K562 (cell line): ENCODE results near the gene MAML1. TPM values are rescaled to one million over a fixed set of nuclear protein-coding genes. Genes with fewer than 3 reads are reported as not detected.

Experiments used
- BCOR ChIP-seq: fragments of 450-650 bp; IDR thresholded peaks from 2 replicates; pipeline ENCODE4 v1.6.1; 2016
- CREB1 ChIP-seq, 2 experiments: sonication (generic) in 1 of 2; formaldehyde crosslinking in 1 of 2; IDR thresholded peaks; 2 replicates each; pipeline versions ENCODE4 v1.6.1 to v1.8.0; 2012 to 2022; ENCODE audit warnings: inconsistent platforms in 1 of 2, mild to moderate bottlenecking in 1 of 2, missing genetic modification reagents in 1 of 2, moderate library complexity in 1 of 2
- CREM ChIP-seq: IDR thresholded peaks from 2 replicates; pipeline ENCODE4 v1.6.1; 2014; ENCODE audit warnings: antibody characterized with exemption, low read depth
- CXXC5 ChIP-seq: fragments of 250-450 bp; sonication (Bioruptor Pico); IDR thresholded peaks from 2 replicates; pipeline ENCODE4 v1.8.0; 2022; ENCODE audit warnings: inconsistent platforms, mild to moderate bottlenecking, moderate library complexity
- ETS1 ChIP-seq: conservative IDR thresholded peaks from 2 replicates; pipeline ENCODE4 v1.6.1; 2011; ENCODE audit warnings: low read depth, mild to moderate bottlenecking, low read length; ENCODE audit not compliant: control insufficient read depth
- FOXJ2 ChIP-seq: fragments of 200-800 bp; sonication (Bioruptor generic); IDR thresholded peaks from 2 replicates; pipeline ENCODE4 v1.6.1; 2016; ENCODE audit warnings: missing genetic modification characterization, missing compliant biosample characterization
- HSF4 ChIP-seq: fragments of 250-450 bp; sonication (Bioruptor Pico); IDR thresholded peaks from 2 replicates; pipeline ENCODE4 v2.1.2; 2022; ENCODE audit warnings: mild to moderate bottlenecking, moderate library complexity, borderline replicate concordance
- NCOA6 ChIP-seq: fragments of 450-650 bp; IDR thresholded peaks from 2 replicates; pipeline ENCODE4 v1.6.1; 2017; ENCODE audit warnings: mild to moderate bottlenecking
- POLR2AphosphoS5 ChIP-seq: IDR thresholded peaks from 2 replicates; pipeline ENCODE4 v1.6.1; 2011; ENCODE audit warnings: mild to moderate bottlenecking, low read depth, low read length, moderate library complexity; ENCODE audit not compliant: control insufficient read depth, insufficient read depth
- PPARD ChIP-seq: fragments of 250-450 bp; sonication (Bioruptor Pico); IDR thresholded peaks from 2 replicates; pipeline ENCODE4 v1.8.0; 2022; ENCODE audit warnings: inconsistent platforms, mild to moderate bottlenecking, moderate library complexity
- PTBP1 ChIP-seq: fragments of 200-400 bp; formaldehyde crosslinking; IDR thresholded peaks from 2 replicates; pipeline ENCODE4 v1.6.1; 2017; ENCODE audit warnings: low read depth, low read length
- RFX5 ChIP-seq: IDR thresholded peaks from 2 replicates; pipeline ENCODE4 v1.6.1; 2011; ENCODE audit warnings: low read depth, mild to moderate bottlenecking, improper control_type of control experiment, low read length
- ZBTB26 ChIP-seq: fragments of 450-650 bp; formaldehyde crosslinking; IDR thresholded peaks from 2 replicates; pipeline ENCODE4 v1.4.0; 2022; ENCODE audit warnings: missing genetic modification characterization
- ZNF197 ChIP-seq: fragments of 200-800 bp; sonication (Bioruptor generic); IDR thresholded peaks from 2 replicates; pipeline ENCODE4 v1.6.1; 2016; ENCODE audit warnings: low read depth, missing genetic modification characterization, missing compliant biosample characterization
- ZNF589 ChIP-seq: fragments of 200-800 bp; sonication (Bioruptor generic); IDR thresholded peaks from 2 replicates; pipeline ENCODE4 v1.6.1; 2016; ENCODE audit warnings: low read depth, missing genetic modification characterization, missing compliant biosample characterization
- polyA plus RNA-seq, 8 experiments: library from polyadenylated mRNA; depleted of rRNA in 4 of 8; stranded (reverse) in 5 of 8; unstranded in 3 of 8; fragments of >200 nt; fragmentation: Nextera tagmentation in 2 of 8; fragmentation: Illumina TruSeq in 1 of 8; extraction: Ambion mirVana in 2 of 8; extraction: Trizol in 1 of 8; gene quantifications; 2 replicates each; pipeline versions ENCODE4 v1.2.1 to v1.2.3, GENCODE V29; 2011 to 2014; ENCODE audit warnings: inconsistent platforms in 1 of 8, missing spikeins in 1 of 8
- total RNA-seq, 7 experiments: library from RNA; depleted of rRNA in 6 of 7; stranded (reverse); fragments of >200 nt in 6 of 7; fragmentation: Illumina TruSeq in 2 of 7; extraction: Trizol in 2 of 7; gene quantifications; 2 replicates each; pipeline versions ENCODE4 v1.2.1 to v1.2.3, GENCODE V29; 2011 to 2021; ENCODE audit warnings: low replicate concordance in 1 of 7
- TF ChIP-seq, protein P1 (sequence below): IDR thresholded peaks from 3 replicates; pipeline ENCODE4 v1.6.1; 2011; ENCODE audit warnings: borderline replicate concordance, mild to moderate bottlenecking, moderate library complexity; ENCODE audit not compliant: insufficient read length; ENCODE audit errors: extremely low read depth
- TF ChIP-seq, protein P2 (sequence below), 2 experiments: fragments of 450-650 bp in 1 of 2; IDR thresholded peaks; 2 replicates each; pipeline ENCODE4 v1.6.1; 2011 to 2017; ENCODE audit warnings: low read depth in 2 of 2, antibody characterized with exemption in 1 of 2, borderline replicate concordance in 1 of 2, low read length in 1 of 2, mild to moderate bottlenecking in 1 of 2, mixed read lengths in 1 of 2; ENCODE audit not compliant: control insufficient read depth in 1 of 2

MAML1 gene
- total and polyA plus RNA-seq, 9 of the 15 experiments (the other 6 are each of a cell fraction or from before 2014, with no cell fraction given), result 0.32 to 18.4 (median 7.0) TPM

- TF ChIP-seq PPARD (CRISPR knock-in tag) (no peak), PTBP1 (no peak), HSF4 (CRISPR knock-in tag) (no peak), CREB1 (IDR thresholded peaks at IDR 0.05) (no peak; the same call in 1 of the 2 replicates), CREB1 (CRISPR knock-in tag; IDR thresholded peaks at IDR 0.05) (peak; percentile 69), CXXC5 (CRISPR knock-in tag) (peak; percentile 5; the same call in 1 of the 2 replicates), BCOR (no peak), POLR2AphosphoS5 (peak; percentile 70), CREM (peak; percentile 72; the same call in 1 of the 2 replicates), ZBTB26 (peak; percentile 65; the same call in 1 of the 2 replicates), ZNF589 (no peak), NCOA6 (no peak), ZNF197 (no peak), FOXJ2 (tag) (no peak), ETS1 (no peak), RFX5 (no peak)
- TF ChIP-seq, protein P1, sequence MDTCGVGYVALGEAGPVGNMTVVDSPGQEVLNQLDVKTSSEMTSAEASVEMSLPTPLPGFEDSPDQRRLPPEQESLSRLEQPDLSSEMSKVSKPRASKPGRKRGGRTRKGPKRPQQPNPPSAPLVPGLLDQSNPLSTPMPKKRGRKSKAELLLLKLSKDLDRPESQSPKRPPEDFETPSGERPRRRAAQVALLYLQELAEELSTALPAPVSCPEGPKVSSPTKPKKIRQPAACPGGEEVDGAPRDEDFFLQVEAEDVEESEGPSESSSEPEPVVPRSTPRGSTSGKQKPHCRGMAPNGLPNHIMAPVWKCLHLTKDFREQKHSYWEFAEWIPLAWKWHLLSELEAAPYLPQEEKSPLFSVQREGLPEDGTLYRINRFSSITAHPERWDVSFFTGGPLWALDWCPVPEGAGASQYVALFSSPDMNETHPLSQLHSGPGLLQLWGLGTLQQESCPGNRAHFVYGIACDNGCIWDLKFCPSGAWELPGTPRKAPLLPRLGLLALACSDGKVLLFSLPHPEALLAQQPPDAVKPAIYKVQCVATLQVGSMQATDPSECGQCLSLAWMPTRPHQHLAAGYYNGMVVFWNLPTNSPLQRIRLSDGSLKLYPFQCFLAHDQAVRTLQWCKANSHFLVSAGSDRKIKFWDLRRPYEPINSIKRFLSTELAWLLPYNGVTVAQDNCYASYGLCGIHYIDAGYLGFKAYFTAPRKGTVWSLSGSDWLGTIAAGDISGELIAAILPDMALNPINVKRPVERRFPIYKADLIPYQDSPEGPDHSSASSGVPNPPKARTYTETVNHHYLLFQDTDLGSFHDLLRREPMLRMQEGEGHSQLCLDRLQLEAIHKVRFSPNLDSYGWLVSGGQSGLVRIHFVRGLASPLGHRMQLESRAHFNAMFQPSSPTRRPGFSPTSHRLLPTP, result no peak
- TF ChIP-seq, protein P2, sequence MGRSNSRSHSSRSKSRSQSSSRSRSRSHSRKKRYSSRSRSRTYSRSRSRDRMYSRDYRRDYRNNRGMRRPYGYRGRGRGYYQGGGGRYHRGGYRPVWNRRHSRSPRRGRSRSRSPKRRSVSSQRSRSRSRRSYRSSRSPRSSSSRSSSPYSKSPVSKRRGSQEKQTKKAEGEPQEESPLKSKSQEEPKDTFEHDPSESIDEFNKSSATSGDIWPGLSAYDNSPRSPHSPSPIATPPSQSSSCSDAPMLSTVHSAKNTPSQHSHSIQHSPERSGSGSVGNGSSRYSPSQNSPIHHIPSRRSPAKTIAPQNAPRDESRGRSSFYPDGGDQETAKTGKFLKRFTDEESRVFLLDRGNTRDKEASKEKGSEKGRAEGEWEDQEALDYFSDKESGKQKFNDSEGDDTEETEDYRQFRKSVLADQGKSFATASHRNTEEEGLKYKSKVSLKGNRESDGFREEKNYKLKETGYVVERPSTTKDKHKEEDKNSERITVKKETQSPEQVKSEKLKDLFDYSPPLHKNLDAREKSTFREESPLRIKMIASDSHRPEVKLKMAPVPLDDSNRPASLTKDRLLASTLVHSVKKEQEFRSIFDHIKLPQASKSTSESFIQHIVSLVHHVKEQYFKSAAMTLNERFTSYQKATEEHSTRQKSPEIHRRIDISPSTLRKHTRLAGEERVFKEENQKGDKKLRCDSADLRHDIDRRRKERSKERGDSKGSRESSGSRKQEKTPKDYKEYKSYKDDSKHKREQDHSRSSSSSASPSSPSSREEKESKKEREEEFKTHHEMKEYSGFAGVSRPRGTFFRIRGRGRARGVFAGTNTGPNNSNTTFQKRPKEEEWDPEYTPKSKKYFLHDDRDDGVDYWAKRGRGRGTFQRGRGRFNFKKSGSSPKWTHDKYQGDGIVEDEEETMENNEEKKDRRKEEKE (IDR thresholded peaks at IDR 0.05; ENCODE audit: borderline replicate concordance in 1 of 2, control insufficient read depth in 1 of 2, low read depth in 2 of 2, low read length in 1 of 2), result no peak
These were observed 88.9 kb downstream of the MAML1 start (continued) for GRCh38 chr5:179821298-179822058.
